GM18868 (cell line): ENCODE measurements around the gene TENM3.
"Not testable (repeated sequence)": the region's sequence is repeated elsewhere in the genome, so short reads cannot be mapped to it uniquely, and the experiment has no call there.

ENCODE experiments used
- ATAC-seq: cut with Tn5 transposase; IDR thresholded peaks from one replicate; pipeline ENCODE4 v1.9.1; 2021; ENCODE audit warnings: mild to moderate bottlenecking, moderate library complexity; ENCODE audit not compliant: unreplicated experiment

TENM3 gene

DNA sequence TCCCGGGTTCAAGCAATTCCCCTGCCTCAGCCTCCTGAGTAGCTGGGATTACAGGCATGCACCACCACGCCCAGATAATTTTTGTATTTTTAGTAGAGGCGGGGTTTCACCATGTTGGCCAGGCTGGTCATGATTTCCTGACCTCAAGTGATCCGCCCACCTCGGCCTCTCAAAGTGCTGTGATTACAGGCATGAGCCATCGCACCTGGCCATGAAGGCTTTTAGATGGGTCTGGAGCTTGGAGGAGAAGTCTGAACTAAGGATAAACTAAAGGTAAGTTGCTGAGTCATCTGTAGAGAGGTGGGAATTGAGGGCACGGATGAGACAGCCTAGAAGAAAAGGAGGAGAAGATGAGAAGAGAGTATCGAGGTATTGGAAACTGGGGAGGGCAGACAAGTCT is at the start of gene TENM3:
TENM3 (plus strand) TSS at position 199 of the 400 bp plus-strand sequence. CDS start 80,619 bp downstream, outside the sequence.
- not testable (repeated sequence) for ATAC-seq

DNA sequence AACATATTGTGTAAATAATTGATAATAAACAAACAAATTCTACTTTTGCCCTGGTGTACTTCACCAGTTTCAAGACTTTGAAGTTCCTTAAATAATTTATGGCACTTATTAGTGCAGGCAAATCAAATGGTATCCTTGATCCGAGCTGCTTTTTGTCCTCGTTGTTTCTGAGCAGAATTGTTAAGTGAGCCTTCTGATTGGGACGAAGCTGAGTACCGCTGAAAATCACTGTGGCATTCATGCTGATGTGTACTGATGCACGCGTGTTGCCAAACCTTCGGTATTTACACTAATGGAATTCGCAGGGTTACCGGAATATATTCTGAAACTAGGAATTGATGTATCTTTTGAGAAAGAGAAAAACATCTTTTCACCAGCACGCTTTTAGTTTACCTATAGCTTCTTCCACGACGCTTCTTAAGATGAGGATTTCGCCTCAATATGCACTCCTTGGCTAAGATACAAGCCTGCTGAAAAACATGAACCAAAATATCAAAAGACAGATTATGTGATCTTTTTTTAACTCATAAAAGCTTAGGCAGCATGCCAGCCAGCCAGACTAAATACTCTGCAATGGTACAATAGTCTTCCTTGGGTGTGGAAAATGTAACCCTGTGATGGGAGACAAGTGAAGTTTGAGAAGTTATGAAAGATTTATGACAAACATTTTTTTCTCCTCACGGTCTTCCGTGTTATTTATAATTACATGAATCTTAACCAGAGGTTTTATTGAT is 48.9 kb upstream of the TENM3 start:
- ATAC-seq: no peak

DNA sequence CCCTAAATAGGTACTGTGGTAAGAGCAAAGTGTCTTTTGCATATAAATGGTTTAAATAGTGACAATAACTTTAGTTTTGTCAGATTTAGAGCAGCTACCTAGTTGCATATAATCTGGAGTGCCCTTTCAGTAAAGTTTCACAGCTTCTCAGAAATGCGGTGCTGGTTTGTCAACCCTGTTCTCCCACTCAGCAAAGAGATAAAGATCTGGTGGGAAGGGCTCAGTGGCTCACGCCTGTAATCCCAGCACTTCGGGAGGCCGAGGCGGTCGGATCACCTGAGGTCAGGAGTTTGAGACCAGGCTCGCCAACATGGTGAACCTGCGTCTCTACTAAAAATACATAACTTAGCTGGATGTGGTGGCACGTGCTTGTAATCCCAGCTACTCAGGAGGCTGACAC is 45.6 kb upstream of the TENM3 start:
- ATAC-seq: no peak

- no peak for ATAC-seq
Measured at GRCh38 chr4:182201871-182202270, 41.3 kb upstream of the TENM3 start.

- no peak for ATAC-seq
Measured at GRCh38 chr4:182202650-182203049, 40.6 kb upstream of the TENM3 start.

GRCh38 chr4:182203872-182204411 is 39.3 kb upstream of the TENM3 start:
- no peak for ATAC-seq

- no peak for ATAC-seq
Measured at GRCh38 chr4:182205306-182205705, 37.9 kb upstream of the TENM3 start.

- no peak for ATAC-seq
Measured at GRCh38 chr4:182206266-182206665, 36.9 kb upstream of the TENM3 start.

DNA sequence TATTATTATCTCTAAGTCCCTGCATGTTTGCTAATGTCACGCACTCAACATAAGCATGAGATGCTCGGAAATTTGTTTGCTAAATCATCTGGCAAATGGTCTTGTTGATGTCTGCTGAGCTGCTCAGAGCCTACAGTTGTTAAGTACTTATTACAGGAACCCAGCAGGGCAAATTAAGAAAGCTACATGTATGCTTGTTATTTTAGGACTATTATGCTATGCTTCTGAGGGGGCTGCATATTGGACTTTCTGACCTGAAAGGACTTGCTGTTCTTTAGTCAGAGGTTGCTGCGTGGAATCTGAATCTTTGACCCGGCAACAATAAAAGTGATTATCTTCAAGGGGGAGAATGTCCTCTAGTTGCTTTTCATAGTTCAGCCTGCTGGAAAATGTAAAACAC is 36.3 kb upstream of the TENM3 start:
- ATAC-seq: no peak

DNA sequence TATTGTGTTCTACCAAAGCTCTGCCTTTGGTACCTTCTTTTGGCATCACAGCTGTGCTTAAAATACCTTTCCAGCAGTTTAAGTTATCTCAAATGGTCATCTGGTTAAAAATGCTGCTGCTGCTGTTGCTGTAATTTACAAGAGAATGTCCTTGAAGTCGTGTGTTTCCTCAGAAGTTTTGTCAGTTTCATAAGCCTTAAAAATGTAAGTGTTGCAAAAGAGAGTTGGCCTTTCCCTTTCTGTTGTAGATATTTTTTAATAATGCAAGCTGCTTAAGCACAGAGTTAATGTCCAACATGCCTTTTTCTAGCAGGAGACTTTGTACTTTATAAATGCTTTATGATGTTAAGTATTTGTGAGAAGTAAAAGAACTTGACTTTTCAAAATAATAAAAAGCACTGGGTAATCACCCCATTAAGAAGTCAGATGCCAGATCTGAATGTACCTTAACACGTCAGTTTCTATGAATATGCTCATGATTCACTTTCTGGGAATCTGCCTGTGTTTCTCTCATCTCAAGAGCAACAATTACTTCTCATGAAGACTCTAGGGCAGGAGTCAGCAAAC is 35.3 kb upstream of the TENM3 start:
- ATAC-seq: peak; percentile 59

- ATAC-seq: no peak
Measured at GRCh38 chr4:182208526-182209050, 34.6 kb upstream of the TENM3 start.

GRCh38 chr4:182212211-182212761 is 30.9 kb upstream of the TENM3 start:
- no peak for ATAC-seq

DNA sequence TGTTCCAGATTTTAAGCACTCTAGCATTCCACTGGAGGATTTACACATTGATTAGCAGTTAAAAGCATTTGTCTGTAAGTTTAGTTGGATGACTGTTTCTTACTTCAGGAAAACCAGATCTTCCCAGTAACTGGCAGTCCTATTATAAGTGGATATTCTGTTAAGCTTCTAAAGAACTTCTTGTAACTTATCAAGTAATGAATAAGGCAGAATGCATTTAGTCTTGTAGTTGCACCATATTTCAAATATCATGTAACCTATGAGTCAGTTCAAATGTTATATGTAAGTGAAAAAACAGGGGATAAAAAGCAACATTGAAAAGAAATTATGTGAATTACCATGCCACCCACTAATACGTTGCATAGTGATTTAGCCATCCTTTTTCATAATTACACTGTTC is 30.2 kb upstream of the TENM3 start:
- ATAC-seq: no peak

- no peak for ATAC-seq
Measured at GRCh38 chr4:182215148-182215547, 28.1 kb upstream of the TENM3 start.

- no peak for ATAC-seq
Measured at GRCh38 chr4:182216005-182216404, 27.2 kb upstream of the TENM3 start.

DNA sequence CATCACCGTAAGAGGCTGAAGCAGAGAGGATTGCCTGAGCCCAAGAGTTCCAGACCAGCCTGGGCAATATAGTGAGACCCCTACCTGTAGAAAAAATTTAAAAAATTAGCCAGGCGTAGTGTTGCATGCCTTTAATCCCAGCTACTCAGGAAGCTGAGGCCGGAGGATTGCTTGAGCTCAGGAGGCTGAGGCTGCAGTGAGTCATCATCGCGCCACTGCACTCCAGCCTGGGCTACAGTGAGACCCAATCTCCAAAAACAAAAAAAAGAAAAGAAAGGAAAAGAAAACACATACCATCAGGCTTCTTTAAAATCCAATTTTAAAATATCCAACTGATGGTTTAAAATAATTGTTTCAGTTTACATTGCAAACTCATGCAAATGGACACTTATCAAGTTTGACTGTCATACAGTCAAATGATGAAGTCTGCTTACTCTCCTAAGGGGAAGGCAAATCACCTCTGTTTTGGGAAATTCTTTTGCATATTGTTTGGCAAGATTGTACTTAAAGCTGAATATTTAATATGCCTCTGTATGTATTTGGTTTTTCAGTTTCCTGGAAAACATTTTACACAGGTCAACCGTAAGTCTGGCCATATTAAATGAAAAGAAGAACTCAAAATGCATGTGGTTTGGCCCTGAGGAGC is 23.7 kb upstream of the TENM3 start:
- no peak for ATAC-seq

- ATAC-seq: no peak
Measured at GRCh38 chr4:182221987-182222386, 21.2 kb upstream of the TENM3 start.

DNA sequence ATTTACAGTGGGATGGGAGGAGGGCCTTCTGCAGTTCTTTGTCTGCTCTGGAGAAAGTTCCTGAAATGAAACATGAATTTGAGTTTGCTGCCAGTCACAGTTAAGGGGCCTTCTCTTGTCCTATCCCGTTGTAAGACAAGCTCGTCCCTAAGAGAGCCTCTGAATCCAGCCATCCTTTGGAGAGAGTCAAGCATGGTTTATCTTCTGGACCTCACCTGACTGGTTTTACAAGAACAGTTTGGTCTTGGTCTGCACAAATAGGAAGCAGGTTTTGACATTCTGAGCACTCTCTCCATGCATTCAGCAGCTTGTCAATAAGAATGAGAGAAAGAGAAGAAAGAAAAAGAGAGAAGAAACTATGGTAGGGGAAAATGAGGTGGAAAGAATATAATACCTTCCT is 20.4 kb upstream of the TENM3 start:
- ATAC-seq: no peak

DNA sequence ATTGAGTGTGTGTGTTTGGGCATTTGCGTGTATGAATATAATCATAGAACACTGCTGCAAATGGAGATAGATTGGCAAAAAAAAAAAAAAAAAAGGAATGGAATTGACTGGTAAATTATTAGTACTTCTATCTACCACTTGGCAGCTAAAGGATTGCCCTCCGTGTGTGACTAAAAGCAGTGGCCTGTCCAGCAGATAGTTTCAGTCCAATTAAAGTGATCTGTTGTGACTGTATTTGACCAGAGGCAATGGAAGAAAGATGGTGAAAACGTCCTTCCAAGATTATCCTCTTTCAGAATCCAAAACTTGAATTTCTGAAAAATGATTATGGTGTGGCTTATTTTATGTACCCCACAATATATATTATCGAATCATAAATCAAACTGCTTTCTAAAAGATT is 19.5 kb upstream of the TENM3 start:
- no peak for ATAC-seq

- ATAC-seq: no peak
Measured at GRCh38 chr4:182224192-182224850, 18.9 kb upstream of the TENM3 start.
